ENCODE data around the gene ILDR2.

GRCh38 chr1:166952002-166952746 is 23.2 kb downstream of the ILDR2 start:
- TF ChIP-seq, protein P1, sequence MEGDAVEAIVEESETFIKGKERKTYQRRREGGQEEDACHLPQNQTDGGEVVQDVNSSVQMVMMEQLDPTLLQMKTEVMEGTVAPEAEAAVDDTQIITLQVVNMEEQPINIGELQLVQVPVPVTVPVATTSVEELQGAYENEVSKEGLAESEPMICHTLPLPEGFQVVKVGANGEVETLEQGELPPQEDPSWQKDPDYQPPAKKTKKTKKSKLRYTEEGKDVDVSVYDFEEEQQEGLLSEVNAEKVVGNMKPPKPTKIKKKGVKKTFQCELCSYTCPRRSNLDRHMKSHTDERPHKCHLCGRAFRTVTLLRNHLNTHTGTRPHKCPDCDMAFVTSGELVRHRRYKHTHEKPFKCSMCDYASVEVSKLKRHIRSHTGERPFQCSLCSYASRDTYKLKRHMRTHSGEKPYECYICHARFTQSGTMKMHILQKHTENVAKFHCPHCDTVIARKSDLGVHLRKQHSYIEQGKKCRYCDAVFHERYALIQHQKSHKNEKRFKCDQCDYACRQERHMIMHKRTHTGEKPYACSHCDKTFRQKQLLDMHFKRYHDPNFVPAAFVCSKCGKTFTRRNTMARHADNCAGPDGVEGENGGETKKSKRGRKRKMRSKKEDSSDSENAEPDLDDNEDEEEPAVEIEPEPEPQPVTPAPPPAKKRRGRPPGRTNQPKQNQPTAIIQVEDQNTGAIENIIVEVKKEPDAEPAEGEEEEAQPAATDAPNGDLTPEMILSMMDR (IDR thresholded peaks at IDR 0.05): no peak
- no peak for TF ChIP-seq CHD2 (IDR thresholded peaks at IDR 0.05; ENCODE audit: low read length, partially characterized antibody)
- TF ChIP-seq USF1 (IDR thresholded peaks at IDR 0.05; ENCODE audit: borderline replicate concordance, low read depth): no peak
- TF ChIP-seq EZH2phosphoT487 (IDR thresholded peaks at IDR 0.05; ENCODE audit: borderline replicate concordance, low read depth): no peak
- no peak for TF ChIP-seq RCOR1 (IDR thresholded peaks at IDR 0.05; ENCODE audit: low read length)
- TF ChIP-seq RFX5 (IDR thresholded peaks at IDR 0.05; ENCODE audit: low read length): no peak
- no peak for TF ChIP-seq ELF1 (IDR thresholded peaks at IDR 0.05)
